ENCODE data around the gene MTMR3. TPM values are rescaled to one million over a fixed set of nuclear protein-coding genes. Genes with fewer than 3 reads are reported as not detected.
A peak's percentile ranks its signal among the peaks of the same experiment; 100 is the strongest.

The MTMR3 gene
- total RNA-seq, 2 experiments from 2014 or later = 57.8 to 60.6 TPM

- Mint-ChIP-seq H3K4me1 (ENCODE audit: low read depth) (no peaks in the 10 kb centered on the region), H3K4me3 (peak overlapping the region; percentile 96), H3K9me3 (no peaks in the 10 kb centered on the region), H3K27ac (peak overlapping the region; percentile 49), H3K27me3 (no peaks in the 10 kb centered on the region), H3K36me3 (ENCODE audit: low read depth) (peaks cover 6% of the 10 kb centered on the region)
- intact Hi-C loops (cut with DNase I, micrococcal nuclease) = loop anchor here (1.0 to 10.0 kb wide), 5 partner anchors 44 to 1465 kb away; partner anchors contain the start of genes ASCC2 (in 2 of the 2), NF2 (in 1 of the 2), PATZ1 (in 1 of the 2) and UQCR10 (in 1 of the 2)
- H3K4me3 ChIP-seq (ENCODE audit: low read length) = peak overlapping the region; percentile 96
- POLR2A ChIA-PET = interaction anchor here (1.2 to 1.8 kb wide), 4 partner anchors 12 to 279 kb away, joined by 3 to 10 read pairs (median 4); partner anchors contain the start of gene ASCC2
- no peaks in the 10 kb centered on the region for H3K9me3 ChIP-seq (ENCODE audit: control insufficient read depth in 1 of 2, insufficient read depth in 1 of 2, low read length in 2 of 2)
- peak; percentile 33 for ATAC-seq (ENCODE audit: poor library complexity)
- CTCF ChIA-PET = interaction anchor here (0.7 to 1.4 kb wide), 3 partner anchors 35 to 106 kb away, joined by 3 read pairs; no protein-coding TSS in a partner anchor
- H3K36me3 ChIP-seq (ENCODE audit: insufficient read depth, low read length) = no peaks in the 10 kb centered on the region
- TF ChIP-seq CTCF (IDR thresholded peaks at IDR 0.05) = no peak
- H3K27ac ChIP-seq (ENCODE audit: low read depth in 1 of 2, low read length in 2 of 2) = no peak overlapping the region
- H3K27me3 ChIP-seq (ENCODE audit: control insufficient read depth in 1 of 2, insufficient read depth in 2 of 2, low read length in 2 of 2) = no peaks in the 10 kb centered on the region
- DNase-seq = no peak
- H3K4me1 ChIP-seq (ENCODE audit: insufficient read depth, low read length) = peaks cover 22% of the 10 kb centered on the region
Observed at GRCh38 chr22:29882716-29883044, 294 bp upstream of the MTMR3 start.

GRCh38 chr22:29883775-29884097 is 762 bp downstream of the MTMR3 start:
- Histone ChIP-seq H3K36me3 (ENCODE audit: insufficient read depth, low read length) (no peaks in the 10 kb centered on the region), H3K4me3 (ENCODE audit: low read length) (peak overlapping the region; percentile 96), H3K27ac (ENCODE audit: low read depth in 1 of 2, low read length in 2 of 2) (peak overlapping the region; percentile 15 to 75), H3K27me3 (ENCODE audit: control insufficient read depth in 1 of 2, insufficient read depth in 2 of 2, low read length in 2 of 2) (no peaks in the 10 kb centered on the region), H3K9me3 (ENCODE audit: control insufficient read depth in 1 of 2, insufficient read depth in 1 of 2, low read length in 2 of 2) (no peaks in the 10 kb centered on the region), H3K4me1 (ENCODE audit: insufficient read depth, low read length) (peaks cover 22% of the 10 kb centered on the region)
- CTCF ChIA-PET = interaction anchor here (0.8 to 1.0 kb wide), 2 partner anchors 229 to 278 kb away, joined by 3 read pairs; no protein-coding TSS in a partner anchor
- Mint-ChIP-seq H3K27me3 (no peaks in the 10 kb centered on the region), H3K36me3 (ENCODE audit: low read depth) (peaks cover 6% of the 10 kb centered on the region), H3K27ac (peak overlapping the region; percentile 87), H3K4me3 (peak overlapping the region; percentile 96), H3K4me1 (ENCODE audit: low read depth) (peaks cover 7% of the 10 kb centered on the region), H3K9me3 (no peaks in the 10 kb centered on the region)
- POLR2A ChIA-PET = interaction anchor here (0.6 to 1.8 kb wide), 8 partner anchors 10 to 330 kb away, joined by 3 to 10 read pairs (median 4); partner anchors contain the start of genes ASCC2, THOC5, UQCR10 and ZMAT5
- TF ChIP-seq CTCF (IDR thresholded peaks at IDR 0.05) = no peak
- intact Hi-C loops (cut with DNase I, micrococcal nuclease) = loop anchor here (1.0 to 10.0 kb wide), 5 partner anchors 45 to 1464 kb away; partner anchors contain the start of genes ASCC2 (in 2 of the 2), NF2 (in 1 of the 2), PATZ1 (in 1 of the 2) and UQCR10 (in 1 of the 2)
- no peak for DNase-seq
- no peak for ATAC-seq (ENCODE audit: poor library complexity)

- no peak overlapping the region for H3K4me3 Mint-ChIP-seq
- ChIA-PET POLR2A (no interaction called here), CTCF (no interaction called here)
- no peak overlapping the region for H3K4me3 ChIP-seq (ENCODE audit: low read length)
- no peaks in the 10 kb centered on the region for H3K36me3 ChIP-seq (ENCODE audit: insufficient read depth, low read length)
- H3K9me3 Mint-ChIP-seq = no peaks in the 10 kb centered on the region
- H3K27me3 Mint-ChIP-seq = no peaks in the 10 kb centered on the region
- H3K4me1 Mint-ChIP-seq (ENCODE audit: low read depth) = peaks cover 10% of the 10 kb centered on the region
- H3K27ac Mint-ChIP-seq = no peak overlapping the region
- H3K27me3 ChIP-seq (ENCODE audit: control insufficient read depth in 1 of 2, insufficient read depth in 2 of 2, low read length in 2 of 2) = no peaks in the 10 kb centered on the region
- ATAC-seq (ENCODE audit: poor library complexity) (no peak), DNase-seq (no peak)
- H3K36me3 Mint-ChIP-seq (ENCODE audit: low read depth) = peaks cover 6% of the 10 kb centered on the region
- H3K9me3 ChIP-seq (ENCODE audit: control insufficient read depth in 1 of 2, insufficient read depth in 1 of 2, low read length in 2 of 2) = no peaks in the 10 kb centered on the region
- H3K27ac ChIP-seq (ENCODE audit: low read depth in 1 of 2, low read length in 2 of 2) = no peak overlapping the region
- intact Hi-C loops (cut with DNase I, micrococcal nuclease) = loop anchor here in 1 of 2 experiments (10.0 kb wide), 1 partner anchor 611 kb away; no protein-coding TSS in a partner anchor
- TF ChIP-seq CTCF (IDR thresholded peaks at IDR 0.05) = no peak
- peaks cover 22% of the 10 kb centered on the region for H3K4me1 ChIP-seq (ENCODE audit: insufficient read depth, low read length)
Observed at GRCh38 chr22:29885610-29886009, 2.6 kb downstream of the MTMR3 start.

Measured in CD4-positive, alpha-beta T cell (primary cell).